ENCODE data around the gene HTT. TPM values are rescaled to one million over a fixed set of nuclear protein-coding genes. Genes with fewer than 3 reads are reported as not detected.

Gene HTT
- total and polyA plus RNA-seq, 9 of the 15 experiments (the other 6 are each of a cell fraction or from before 2014, with no cell fraction given), result 0.66 to 31.6 (median 14.7) TPM

DNA sequence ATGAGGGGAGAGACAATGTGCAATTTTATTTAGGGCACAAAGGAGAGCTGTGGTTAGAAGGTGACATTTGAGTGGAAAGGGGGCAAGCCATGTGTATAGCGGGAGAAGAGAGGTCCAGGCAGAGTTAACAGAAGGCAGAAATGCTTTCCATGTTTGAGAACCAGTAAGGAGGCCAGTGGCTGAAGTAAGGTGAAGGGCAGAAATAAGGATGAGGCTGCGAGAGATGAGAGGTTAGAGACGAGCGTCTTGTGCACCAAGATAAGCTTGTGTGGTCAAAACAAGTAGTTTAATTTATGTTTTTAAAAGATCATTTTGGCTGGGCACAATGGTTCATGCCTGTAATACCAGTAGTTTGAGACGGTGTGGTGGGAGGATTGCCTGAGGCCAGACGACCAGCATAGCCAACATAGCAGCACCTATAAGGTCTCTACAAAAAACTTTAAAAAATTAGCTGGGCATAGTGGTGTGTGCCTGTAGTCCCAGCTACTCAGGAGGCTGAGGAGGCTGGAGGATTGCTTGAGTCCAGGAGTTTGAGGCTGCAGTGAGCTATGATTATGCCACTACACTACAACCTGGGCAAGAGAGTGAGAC lies 8.5 kb downstream of the HTT start (continued):
- TF ChIP-seq, protein P1, sequence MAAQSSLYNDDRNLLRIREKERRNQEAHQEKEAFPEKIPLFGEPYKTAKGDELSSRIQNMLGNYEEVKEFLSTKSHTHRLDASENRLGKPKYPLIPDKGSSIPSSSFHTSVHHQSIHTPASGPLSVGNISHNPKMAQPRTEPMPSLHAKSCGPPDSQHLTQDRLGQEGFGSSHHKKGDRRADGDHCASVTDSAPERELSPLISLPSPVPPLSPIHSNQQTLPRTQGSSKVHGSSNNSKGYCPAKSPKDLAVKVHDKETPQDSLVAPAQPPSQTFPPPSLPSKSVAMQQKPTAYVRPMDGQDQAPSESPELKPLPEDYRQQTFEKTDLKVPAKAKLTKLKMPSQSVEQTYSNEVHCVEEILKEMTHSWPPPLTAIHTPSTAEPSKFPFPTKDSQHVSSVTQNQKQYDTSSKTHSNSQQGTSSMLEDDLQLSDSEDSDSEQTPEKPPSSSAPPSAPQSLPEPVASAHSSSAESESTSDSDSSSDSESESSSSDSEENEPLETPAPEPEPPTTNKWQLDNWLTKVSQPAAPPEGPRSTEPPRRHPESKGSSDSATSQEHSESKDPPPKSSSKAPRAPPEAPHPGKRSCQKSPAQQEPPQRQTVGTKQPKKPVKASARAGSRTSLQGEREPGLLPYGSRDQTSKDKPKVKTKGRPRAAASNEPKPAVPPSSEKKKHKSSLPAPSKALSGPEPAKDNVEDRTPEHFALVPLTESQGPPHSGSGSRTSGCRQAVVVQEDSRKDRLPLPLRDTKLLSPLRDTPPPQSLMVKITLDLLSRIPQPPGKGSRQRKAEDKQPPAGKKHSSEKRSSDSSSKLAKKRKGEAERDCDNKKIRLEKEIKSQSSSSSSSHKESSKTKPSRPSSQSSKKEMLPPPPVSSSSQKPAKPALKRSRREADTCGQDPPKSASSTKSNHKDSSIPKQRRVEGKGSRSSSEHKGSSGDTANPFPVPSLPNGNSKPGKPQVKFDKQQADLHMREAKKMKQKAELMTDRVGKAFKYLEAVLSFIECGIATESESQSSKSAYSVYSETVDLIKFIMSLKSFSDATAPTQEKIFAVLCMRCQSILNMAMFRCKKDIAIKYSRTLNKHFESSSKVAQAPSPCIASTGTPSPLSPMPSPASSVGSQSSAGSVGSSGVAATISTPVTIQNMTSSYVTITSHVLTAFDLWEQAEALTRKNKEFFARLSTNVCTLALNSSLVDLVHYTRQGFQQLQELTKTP (IDR thresholded peaks at IDR 0.05; ENCODE audit: low read depth in 1 of 2, partially characterized antibody in 2 of 2), result no peak
- 0 out of 2 replicates have a peak, but pooled peaks have one; percentile 20 for TF ChIP-seq CTBP1 (IDR thresholded peaks at IDR 0.05; ENCODE audit: borderline replicate concordance)
- TF ChIP-seq CBX3 (IDR thresholded peaks at IDR 0.05; ENCODE audit: borderline replicate concordance in 1 of 2, low read length in 2 of 2), result 0 out of 3 replicates have a peak, but pooled peaks of 1 of the 2 experiments have one; percentile 33
- no peak for TF ChIP-seq ARID3A (IDR thresholded peaks at IDR 0.05; ENCODE audit: borderline replicate concordance, low read depth, low read length)
- peak; percentile 71 for TF ChIP-seq POLR2AphosphoS5 (IDR thresholded peaks at IDR 0.05; ENCODE audit: control insufficient read depth, insufficient read depth, low read depth, low read length)
- TF ChIP-seq ZEB2 (IDR thresholded peaks at IDR 0.05), result peak; percentile 32; the same call in 1 of the 2 replicates
- no peak for TF ChIP-seq DNMT1 (IDR thresholded peaks at IDR 0.05)
- TF ChIP-seq TEAD4 (IDR thresholded peaks at IDR 0.05; ENCODE audit: low read length), result peak; percentile 86
- no peak for TF ChIP-seq TEAD4 (CRISPR knock-in tag; IDR thresholded peaks at IDR 0.05; ENCODE audit: borderline replicate concordance)
- peak in 1 of 2 experiments; percentile 88; a peak in 2 of 4 replicates for TF ChIP-seq MLLT1 (IDR thresholded peaks at IDR 0.05)
- 0 out of 2 replicates have a peak, but pooled peaks have one; percentile 5 for TF ChIP-seq RB1 (IDR thresholded peaks at IDR 0.05; ENCODE audit: low read depth)
- no peak for TF ChIP-seq ZNF586 (CRISPR knock-in tag; conservative IDR thresholded peaks at IDR 0.05)
- TF ChIP-seq MEIS2 (IDR thresholded peaks at IDR 0.05; ENCODE audit: partially characterized antibody), result peak; percentile 75
- no peak for TF ChIP-seq ZNF780A (CRISPR knock-in tag; IDR thresholded peaks at IDR 0.05)
- TF ChIP-seq NFATC3 (IDR thresholded peaks at IDR 0.05), result no peak
- TF ChIP-seq CBFA2T3 (IDR thresholded peaks at IDR 0.05), result peak; percentile 85
- 0 out of 2 replicates have a peak, but pooled peaks have one; percentile 55 for TF ChIP-seq SMAD4 (CRISPR knock-in tag; conservative IDR thresholded peaks at IDR 0.05)
- peak; percentile 73 for TF ChIP-seq NCOR1 (IDR thresholded peaks at IDR 0.05)
- TF ChIP-seq ZNF347 (CRISPR knock-in tag; IDR thresholded peaks at IDR 0.05; ENCODE audit: low read depth), result no peak
- peak; percentile 43 for TF ChIP-seq STAT5A (IDR thresholded peaks at IDR 0.05; ENCODE audit: borderline replicate concordance, low read length)
- TF ChIP-seq KDM1A (IDR thresholded peaks at IDR 0.05), result peak in 1 of 2 experiments; percentile 11; a peak in 1 of 4 replicates
- TF ChIP-seq, protein P2, sequence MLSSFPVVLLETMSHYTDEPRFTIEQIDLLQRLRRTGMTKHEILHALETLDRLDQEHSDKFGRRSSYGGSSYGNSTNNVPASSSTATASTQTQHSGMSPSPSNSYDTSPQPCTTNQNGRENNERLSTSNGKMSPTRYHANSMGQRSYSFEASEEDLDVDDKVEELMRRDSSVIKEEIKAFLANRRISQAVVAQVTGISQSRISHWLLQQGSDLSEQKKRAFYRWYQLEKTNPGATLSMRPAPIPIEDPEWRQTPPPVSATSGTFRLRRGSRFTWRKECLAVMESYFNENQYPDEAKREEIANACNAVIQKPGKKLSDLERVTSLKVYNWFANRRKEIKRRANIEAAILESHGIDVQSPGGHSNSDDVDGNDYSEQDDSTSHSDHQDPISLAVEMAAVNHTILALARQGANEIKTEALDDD (IDR thresholded peaks at IDR 0.05), result peak; percentile 81
